ENCODE results near the gene THEM5.
"Not testable (repeated sequence)": the region's sequence is repeated elsewhere in the genome, so short reads cannot be mapped to it uniquely, and the experiment has no call there.

DNA sequence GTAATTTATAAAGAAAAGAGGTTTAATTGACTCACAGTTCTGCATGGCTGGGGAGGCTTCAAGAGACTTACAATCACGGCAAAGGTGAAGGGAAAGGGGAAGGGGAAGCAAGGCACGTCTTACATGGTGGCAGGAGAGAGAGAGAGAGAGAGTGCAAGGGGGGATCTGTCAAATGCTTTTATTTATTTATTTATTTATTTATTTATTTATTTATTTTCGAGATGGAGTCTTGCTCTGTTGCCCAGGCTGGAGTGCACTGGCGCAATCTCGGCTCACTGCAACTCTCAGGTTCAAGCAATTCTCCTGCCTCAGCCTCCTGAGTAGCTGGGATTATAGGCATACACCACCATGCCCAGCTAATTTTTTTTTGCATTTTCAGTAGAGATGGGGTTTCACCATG is 29.4 kb upstream of the THEM5 start:
- not testable (repeated sequence) for TF ChIP-seq EZH2 (IDR thresholded peaks at IDR 0.05; ENCODE audit: insufficient read depth, poor library complexity, severe bottlenecking); EZH2phosphoT487 (IDR thresholded peaks at IDR 0.05; ENCODE audit: insufficient read depth, low read depth)
